Stimulated activated CD8-positive, alpha-beta memory T cell treated with anti-CD3 and anti-CD28 coated beads, Interleukin-7, amount 100 ng/mL, for 24 hours (primary cell): ENCODE measurements around the gene PCDHB8.
"Not testable (repeated sequence)": the region's sequence is repeated elsewhere in the genome, so short reads cannot be mapped to it uniquely, and the experiment has no call there.

Source experiments
- DNase-seq: peaks from one replicate; pipeline ENCODE4 v3.0.0-alpha.2; 2020; ENCODE audit warnings: low read depth

The PCDHB8 gene

GRCh38 chr5:141184117-141184855 lies 6.7 kb downstream of the PCDHB8 start:
- DNase-seq, result not testable (repeated sequence)

GRCh38 chr5:141186897-141187512 lies 9.4 kb downstream of the PCDHB8 start, which contains the start of gene PCDHB9:
TSS of gene PCDHB9 (plus strand) at chr5:141187161. CDS start at chr5:141187319, 158 bp downstream.
- DNase-seq, result no peak

- not testable (repeated sequence) for DNase-seq
These were observed 11.1 kb downstream of the PCDHB8 start for GRCh38 chr5:141188682-141189081.

- not testable (repeated sequence) for DNase-seq
These were observed 11.5 kb downstream of the PCDHB8 start for GRCh38 chr5:141189131-141189530.

DNA sequence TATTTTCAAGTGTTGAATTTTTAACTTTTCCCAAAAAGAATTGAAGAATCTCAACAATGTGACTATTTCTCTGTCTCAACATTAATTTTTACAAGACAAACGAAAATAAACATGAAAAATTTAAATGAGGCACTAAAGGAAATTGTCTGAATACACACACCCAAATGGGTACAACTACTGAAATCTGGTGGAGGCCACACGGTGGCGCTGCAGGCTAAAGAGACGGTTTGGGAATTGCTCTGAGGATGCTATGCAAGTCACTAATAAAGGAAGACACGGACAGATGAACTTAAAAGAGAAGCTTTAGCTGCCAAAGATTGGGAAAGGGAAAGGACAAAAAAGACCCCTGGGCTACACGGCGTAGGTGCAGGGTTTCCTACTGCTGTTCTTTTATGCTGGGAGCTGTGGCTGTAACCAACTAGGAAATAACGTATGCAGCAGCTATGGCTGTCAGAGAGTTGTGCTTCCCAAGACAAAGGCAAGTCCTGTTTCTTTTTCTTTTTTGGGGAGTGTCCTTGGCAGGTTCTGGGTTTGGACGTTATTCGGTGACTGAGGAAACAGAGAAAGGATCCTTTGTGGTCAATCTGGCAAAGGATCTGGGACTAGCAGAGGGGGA lies 14.6 kb downstream of the PCDHB8 start, which contains the start of gene PCDHB10:
PCDHB10 (plus strand) TSS at position 244 of the 616 bp plus-strand sequence; CDS start at position 444, 200 bp downstream.
- DNase-seq, result no peak

- not testable (repeated sequence) for DNase-seq
These were observed 16.7 kb downstream of the PCDHB8 start for GRCh38 chr5:141194332-141194731.

DNA sequence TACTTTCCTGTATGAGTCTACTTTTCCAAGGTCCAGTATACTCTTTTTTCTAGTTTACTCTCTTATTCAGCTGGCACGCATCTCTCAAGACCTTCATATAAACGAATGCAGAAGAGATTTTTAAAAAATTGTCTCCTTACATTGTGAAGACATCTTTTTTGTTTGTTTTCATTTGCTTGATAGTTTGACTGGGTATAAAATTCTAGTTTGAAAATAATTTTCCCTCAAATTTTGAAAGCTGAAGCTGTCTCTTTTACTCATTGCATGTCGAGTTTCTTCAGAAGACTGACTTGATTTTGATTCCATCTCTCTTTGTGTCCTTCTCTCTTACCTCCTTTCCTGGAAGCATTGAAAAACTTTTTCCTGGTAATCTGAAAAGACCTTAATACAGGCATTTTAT lies 18.8 kb downstream of the PCDHB8 start:
- no peak for DNase-seq

DNA sequence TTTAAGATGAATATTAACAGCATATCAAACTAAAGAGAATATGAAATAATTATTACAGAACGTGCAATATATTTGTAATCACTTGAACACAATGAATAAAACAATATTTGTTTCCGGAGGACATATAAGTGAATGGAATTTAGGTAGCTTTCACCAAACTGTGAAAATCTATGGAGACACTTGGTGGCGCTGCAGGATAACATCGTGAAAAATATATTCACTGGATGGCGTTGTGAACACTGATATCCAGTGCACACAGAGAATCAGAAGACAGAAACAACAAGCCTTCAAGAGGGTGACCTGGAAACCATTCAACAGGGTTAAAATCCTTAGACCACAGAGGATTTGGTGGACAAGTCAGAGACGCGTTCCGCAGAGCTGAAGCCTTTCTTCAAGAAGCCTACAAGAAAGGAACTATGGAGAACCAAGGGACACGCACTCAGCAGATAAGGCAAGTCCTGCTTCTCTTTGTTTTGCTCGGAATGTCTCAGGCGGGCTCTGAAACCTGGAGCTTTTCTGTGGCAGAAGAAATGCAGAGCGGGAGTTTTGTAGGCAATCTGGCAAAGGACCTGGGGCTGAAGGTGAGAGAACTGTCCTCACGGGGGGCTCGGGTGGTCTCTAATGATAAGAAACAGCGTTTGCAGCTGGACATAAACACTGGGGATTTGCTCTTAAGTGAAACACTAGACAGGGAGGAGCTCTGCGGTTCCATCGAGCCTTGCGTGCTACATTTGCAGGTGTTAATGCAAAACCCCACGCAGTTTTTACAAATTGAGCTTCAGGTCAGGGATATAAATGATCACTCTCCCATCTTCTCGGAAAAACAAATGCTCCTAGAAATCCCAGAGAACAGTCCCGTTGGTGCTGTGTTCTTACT lies 22.0 kb downstream of the PCDHB8 start, which contains the start of gene PCDHB11:
PCDHB11 (plus strand) TSS at position 269 of the 877 bp plus-strand sequence; CDS start at position 417, 148 bp downstream.
- no peak for DNase-seq

DNA sequence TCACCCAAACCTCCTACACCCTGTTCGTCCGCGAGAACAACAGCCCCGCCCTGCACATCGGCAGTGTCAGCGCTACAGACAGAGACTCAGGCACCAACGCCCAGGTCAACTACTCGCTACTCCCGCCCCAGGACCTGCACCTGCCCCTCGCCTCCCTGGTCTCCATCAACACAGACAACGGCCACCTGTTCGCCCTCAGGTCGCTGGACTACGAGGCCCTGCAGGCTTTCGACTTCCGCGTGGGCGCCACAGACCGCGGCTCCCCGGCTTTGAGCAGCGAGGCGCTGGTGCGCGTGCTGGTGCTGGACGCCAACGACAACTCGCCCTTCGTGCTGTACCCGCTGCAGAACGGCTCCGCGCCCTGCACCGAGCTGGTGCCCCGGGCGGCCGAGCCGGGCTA lies 23.5 kb downstream of the PCDHB8 start:
- not testable (repeated sequence) for DNase-seq

GRCh38 chr5:141201646-141202045 lies 24.1 kb downstream of the PCDHB8 start:
- not testable (repeated sequence) for DNase-seq

GRCh38 chr5:141208478-141208877 lies 30.9 kb downstream of the PCDHB8 start, which contains the start of gene PCDHB12:
TSS of gene PCDHB12 (plus strand) at chr5:141208719. CDS start at chr5:141208908, 189 bp downstream.
- no peak for DNase-seq

GRCh38 chr5:141210281-141210680 lies 32.7 kb downstream of the PCDHB8 start:
- DNase-seq, result not testable (repeated sequence)

DNA sequence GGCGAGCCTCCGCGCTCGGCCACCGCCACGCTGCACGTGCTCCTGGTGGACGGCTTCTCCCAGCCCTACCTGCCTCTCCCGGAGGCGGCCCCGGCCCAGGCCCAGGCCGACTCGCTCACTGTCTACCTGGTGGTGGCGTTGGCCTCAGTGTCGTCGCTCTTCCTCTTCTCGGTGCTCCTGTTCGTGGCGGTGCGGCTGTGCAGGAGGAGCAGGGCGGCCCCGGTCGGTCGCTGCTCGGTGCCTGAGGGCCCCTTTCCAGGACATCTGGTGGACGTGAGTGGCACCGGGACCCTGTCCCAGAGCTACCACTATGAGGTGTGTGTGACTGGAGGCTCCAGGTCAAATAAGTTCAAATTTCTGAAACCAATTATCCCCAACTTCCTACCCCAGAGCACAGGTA lies 33.3 kb downstream of the PCDHB8 start:
- DNase-seq, result not testable (repeated sequence)

DNA sequence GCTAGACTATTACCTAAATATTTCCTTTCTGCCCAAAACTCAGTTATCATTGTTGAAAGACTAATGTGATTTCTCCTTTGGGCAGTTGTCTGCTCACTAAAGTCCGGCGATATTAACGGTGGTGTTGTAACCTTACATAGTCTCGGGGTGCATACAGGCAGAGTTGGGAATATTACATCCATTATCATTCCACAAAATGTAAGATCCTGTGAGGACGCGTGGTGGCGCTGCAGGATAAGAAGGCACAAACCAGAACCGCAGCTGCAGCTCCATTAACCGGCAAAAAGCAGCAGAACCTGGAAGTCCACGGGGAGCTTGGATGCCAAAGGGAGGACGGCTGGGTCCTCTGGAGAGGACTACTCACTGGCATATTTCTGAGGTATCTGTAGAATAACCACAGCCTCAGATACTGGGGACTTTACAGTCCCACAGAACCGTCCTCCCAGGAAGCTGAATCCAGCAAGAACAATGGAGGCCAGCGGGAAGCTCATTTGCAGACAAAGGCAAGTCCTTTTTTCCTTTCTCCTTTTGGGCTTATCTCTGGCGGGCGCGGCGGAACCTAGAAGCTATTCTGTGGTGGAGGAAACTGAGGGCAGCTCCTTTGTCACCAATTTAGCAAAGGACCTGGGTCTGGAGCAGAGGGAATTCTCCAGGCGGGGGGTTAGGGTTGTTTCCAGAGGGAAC lies 36.2 kb downstream of the PCDHB8 start, which contains the start of gene PCDHB13:
PCDHB13 (plus strand) TSS at position 264 of the 684 bp plus-strand sequence; CDS start at position 469, 205 bp downstream.
- not testable (repeated sequence) for DNase-seq

DNA sequence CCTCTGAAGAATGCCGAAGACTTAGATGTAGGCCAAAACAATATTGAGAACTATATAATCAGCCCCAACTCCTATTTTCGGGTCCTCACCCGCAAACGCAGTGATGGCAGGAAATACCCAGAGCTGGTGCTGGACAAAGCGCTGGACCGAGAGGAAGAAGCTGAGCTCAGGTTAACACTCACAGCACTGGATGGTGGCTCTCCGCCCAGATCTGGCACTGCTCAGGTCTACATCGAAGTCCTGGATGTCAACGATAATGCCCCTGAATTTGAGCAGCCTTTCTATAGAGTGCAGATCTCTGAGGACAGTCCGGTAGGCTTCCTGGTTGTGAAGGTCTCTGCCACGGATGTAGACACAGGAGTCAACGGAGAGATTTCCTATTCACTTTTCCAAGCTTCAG lies 37.0 kb downstream of the PCDHB8 start:
- not testable (repeated sequence) for DNase-seq

GRCh38 chr5:141215504-141215903 lies 37.9 kb downstream of the PCDHB8 start:
- DNase-seq, result not testable (repeated sequence)

DNA sequence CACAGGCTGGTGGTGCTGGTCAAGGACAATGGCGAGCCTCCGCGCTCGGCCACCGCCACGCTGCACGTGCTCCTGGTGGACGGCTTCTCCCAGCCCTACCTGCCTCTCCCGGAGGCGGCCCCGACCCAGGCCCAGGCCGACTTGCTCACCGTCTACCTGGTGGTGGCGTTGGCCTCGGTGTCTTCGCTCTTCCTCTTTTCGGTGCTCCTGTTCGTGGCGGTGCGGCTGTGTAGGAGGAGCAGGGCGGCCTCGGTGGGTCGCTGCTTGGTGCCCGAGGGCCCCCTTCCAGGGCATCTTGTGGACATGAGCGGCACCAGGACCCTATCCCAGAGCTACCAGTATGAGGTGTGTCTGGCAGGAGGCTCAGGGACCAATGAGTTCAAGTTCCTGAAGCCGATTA lies 38.4 kb downstream of the PCDHB8 start:
- not testable (repeated sequence) for DNase-seq

DNA sequence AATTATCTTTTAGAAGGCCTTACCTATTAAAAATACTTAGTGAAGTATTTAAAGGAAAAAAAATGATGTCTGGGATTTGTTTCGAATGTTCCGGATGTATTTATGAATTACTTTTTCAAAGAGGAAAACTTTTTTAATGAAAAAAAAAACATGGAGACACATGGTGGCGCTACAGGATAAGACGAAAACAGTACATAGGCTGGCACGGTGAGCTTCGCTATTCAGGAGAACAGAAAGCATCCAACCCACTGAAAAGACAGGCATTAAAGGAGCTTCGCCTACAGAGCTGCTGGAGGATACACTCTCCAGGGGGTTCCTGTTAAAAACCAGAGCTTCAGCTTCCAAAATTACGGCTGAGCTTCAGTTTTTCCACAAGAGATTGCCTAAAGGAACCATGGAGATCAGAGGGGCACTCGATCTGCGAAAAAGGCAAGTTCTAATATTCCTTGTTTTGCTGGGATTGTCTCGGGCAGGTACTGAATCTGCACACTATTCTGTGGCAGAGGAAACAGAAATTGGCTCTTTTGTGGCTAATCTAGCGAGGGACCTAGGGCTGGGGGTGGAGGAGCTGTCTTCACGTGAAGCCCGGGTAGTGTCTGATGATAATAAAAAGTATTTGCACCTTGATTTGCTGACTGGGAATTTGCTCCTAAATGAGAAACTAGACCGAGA lies 45.7 kb downstream of the PCDHB8 start, which contains the start of gene PCDHB14:
PCDHB14 (plus strand) TSS at position 232 of the 672 bp plus-strand sequence; CDS start at position 395, 163 bp downstream.
- no peak for DNase-seq

DNA sequence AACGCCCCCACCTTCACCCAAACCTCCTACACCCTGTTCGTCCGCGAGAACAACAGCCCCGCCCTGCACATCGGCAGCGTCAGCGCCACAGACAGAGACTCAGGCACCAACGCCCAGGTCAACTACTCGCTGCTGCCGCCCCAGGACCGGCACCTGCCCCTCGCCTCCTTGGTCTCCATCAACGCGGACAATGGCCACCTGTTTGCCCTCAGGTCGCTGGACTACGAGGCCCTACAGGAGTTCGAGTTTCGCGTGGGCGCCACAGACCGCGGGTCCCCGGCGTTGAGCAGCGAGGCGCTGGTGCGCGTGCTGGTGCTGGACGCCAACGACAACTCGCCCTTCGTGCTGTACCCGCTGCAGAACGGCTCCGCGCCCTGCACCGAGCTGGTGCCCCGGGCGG lies 47.3 kb downstream of the PCDHB8 start:
- not testable (repeated sequence) for DNase-seq

GRCh38 chr5:141225421-141225820 lies 47.8 kb downstream of the PCDHB8 start:
- DNase-seq, result not testable (repeated sequence)
